ENCODE data around the gene GPR84. TPM values are rescaled to one million over a fixed set of nuclear protein-coding genes. Genes with fewer than 3 reads are reported as not detected.

GPR84 gene
- total and polyA plus RNA-seq, 2 of the 8 experiments (the other 6 are each of a cell fraction or from before 2014, with no cell fraction given), result 0.09 TPM; not detected in 1

DNA sequence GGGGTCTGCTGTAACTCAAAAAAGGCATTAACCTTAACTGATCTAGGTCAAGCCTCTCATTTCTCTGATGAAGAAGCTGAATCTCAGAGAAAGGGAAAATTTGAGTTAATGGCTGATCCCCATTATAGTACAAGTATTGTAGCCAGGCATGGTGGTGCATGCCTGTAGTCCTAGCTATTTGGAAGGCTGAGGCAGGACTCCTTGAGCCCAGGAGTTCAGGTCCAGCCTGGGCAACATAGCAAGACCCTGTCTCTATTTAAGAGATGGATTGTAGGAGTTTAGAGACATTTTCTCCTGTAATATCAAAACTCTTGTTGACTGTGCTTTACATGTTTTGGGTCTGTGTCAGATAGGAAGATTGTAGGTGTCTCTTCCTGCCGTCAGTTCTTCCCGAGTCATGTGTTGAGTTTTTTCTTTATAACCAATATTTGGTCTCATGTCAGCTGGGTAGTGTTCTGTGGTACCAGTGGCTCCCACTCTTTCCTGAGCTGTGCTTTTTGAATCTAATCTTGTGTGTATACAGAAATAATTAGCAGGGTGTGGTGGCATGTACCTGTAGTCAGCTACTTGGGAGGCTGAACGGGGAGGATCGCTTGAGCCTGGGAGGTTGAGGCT, 30.8 kb downstream of the GPR84 start:
- H4K91ac ChIP-seq (replicated peaks; ENCODE audit: insufficient read length, low read length), result no peak overlapping the region
- FAIRE-seq (no peak), DNase-seq (ENCODE audit: low read depth in 1 of 2, low spot score in 2 of 2) (no peak)
- H3K4ac ChIP-seq (replicated peaks; ENCODE audit: insufficient read length, low read depth, low read length), result no peak overlapping the region
- H3K14ac ChIP-seq (ENCODE audit: insufficient read length), result no peak overlapping the region
- peaks cover 3% of the 10 kb centered on the region; the same call in 1 of the 2 replicates for H3K79me1 ChIP-seq (ENCODE audit: low read depth, low read length)
- no peak overlapping the region for H3K4me3 ChIP-seq (ENCODE audit: extremely low read depth in 1 of 4, insufficient read depth in 2 of 4, low read depth in 3 of 4, low read length in 4 of 4)
- H3K36me3 ChIP-seq (ENCODE audit: control insufficient read depth in 2 of 4, insufficient read depth in 4 of 4, low read length in 3 of 4), result no peaks in the 10 kb centered on the region
- no peak overlapping the region for H3K56ac ChIP-seq (replicated peaks; ENCODE audit: insufficient read length, low read depth, low read length)
- H3K23ac ChIP-seq (ENCODE audit: insufficient read length), result no peak overlapping the region
- WGBS, 2 experiments (ENCODE audit: extremely low coverage in 1 of 2, insufficient coverage in 1 of 2, insufficient read length in 1 of 2, insufficient replicate concordance in 2 of 2, low coverage in 1 of 2, low lambda C conversion rate in 2 of 2, missing lambda C conversion rate in 1 of 2), result 95% methylated on average over 4 of the region's 4 CpGs; no CpG with 5 or more reads in 1 of the 2 experiments
- no peak overlapping the region for H2BK5ac ChIP-seq (ENCODE audit: low read depth, low read length)
- no peak overlapping the region for H2BK120ac ChIP-seq (replicated peaks; ENCODE audit: low read depth, low read length)
- peaks cover 0 to 9% of the 10 kb centered on the region in 2 experiments for H4K20me1 ChIP-seq (replicated peaks in 1 of 2; ENCODE audit: control insufficient read depth in 1 of 2, insufficient read depth in 2 of 2, low read length in 2 of 2)
- H3K27me3 ChIP-seq (replicated peaks in 1 of 4; ENCODE audit: control insufficient read depth in 3 of 4, extremely low read depth in 1 of 4, insufficient read depth in 3 of 4, low read length in 3 of 4), result no peaks in the 10 kb centered on the region
- ChIA-PET POLR2A (ENCODE audit: partially characterized antibody) (interaction anchor here (1.2 to 16.2 kb wide), 7 partner anchors 9 to 73 kb away, joined by 3 to 166 read pairs (median 49); partner anchors contain the start of genes CBX5, COPZ1 and HNRNPA1), CTCF (ENCODE audit: partially characterized antibody) (interaction anchor here (0.8 to 34.6 kb wide), 20 partner anchors 8 to 132 kb away, joined by 3 to 618 read pairs (median 8); partner anchors contain the start of genes COPZ1 and NFE2)
- H3K23me2 ChIP-seq (ENCODE audit: low read depth, low read length), result no peaks in the 10 kb centered on the region
- H3K9ac ChIP-seq (replicated peaks in 1 of 4; ENCODE audit: extremely low read depth in 1 of 4, low read depth in 3 of 4, low read length in 3 of 4), result no peak overlapping the region
- H2AK5ac ChIP-seq (ENCODE audit: low read depth, low read length), result no peak overlapping the region
- no peak overlapping the region for H4K5ac ChIP-seq (ENCODE audit: insufficient read length, low read depth, low read length)
- H3K18ac ChIP-seq (ENCODE audit: extremely low read depth, low read length), result no peak overlapping the region
- H3K4me2 ChIP-seq (ENCODE audit: insufficient read depth in 1 of 2, low read depth in 2 of 2, low read length in 2 of 2), result no peak overlapping the region
- no peak overlapping the region for H2BK12ac ChIP-seq (ENCODE audit: low read depth, low read length)
- H3K27ac ChIP-seq (ENCODE audit: low read depth, low read length), result no peak overlapping the region
- no peak overlapping the region for H2AFZ ChIP-seq (ENCODE audit: low read length)
- no peak overlapping the region for H2BK20ac ChIP-seq (ENCODE audit: low read length)
- H2BK15ac ChIP-seq (ENCODE audit: low read length), result no peak overlapping the region
- H3K9me3 ChIP-seq (ENCODE audit: insufficient read depth in 2 of 2, low read depth in 1 of 2, low read length in 1 of 2), result no peaks in the 10 kb centered on the region
- peaks cover 0 to 6% (median 2%) of the 10 kb centered on the region in 4 experiments; a peak in 1 of 7 replicates for H3K4me1 ChIP-seq (replicated peaks in 1 of 4; ENCODE audit: control insufficient read depth in 3 of 4, insufficient read depth in 4 of 4, low read length in 3 of 4)
- no peaks in the 10 kb centered on the region; a peak in 2 of 4 replicates for H3K79me2 ChIP-seq (ENCODE audit: control insufficient read depth in 1 of 2, insufficient read depth in 2 of 2, low read length in 2 of 2)
- no peak overlapping the region for H4K8ac ChIP-seq (ENCODE audit: extremely low read depth, insufficient read depth, low read length)
- no peak for TF ChIP-seq TEAD4 (IDR thresholded peaks at IDR 0.05; ENCODE audit: low read depth, low read length)
- no peak for TF ChIP-seq CHD2 (IDR thresholded peaks at IDR 0.05; ENCODE audit: low read length)
- TF ChIP-seq SIN3A (conservative IDR thresholded peaks at IDR 0.05 in 1 of 2, IDR thresholded peaks at IDR 0.05 in 1 of 2; ENCODE audit: low read depth in 1 of 2, low read length in 2 of 2), result no peak
- TF ChIP-seq, protein P1, sequence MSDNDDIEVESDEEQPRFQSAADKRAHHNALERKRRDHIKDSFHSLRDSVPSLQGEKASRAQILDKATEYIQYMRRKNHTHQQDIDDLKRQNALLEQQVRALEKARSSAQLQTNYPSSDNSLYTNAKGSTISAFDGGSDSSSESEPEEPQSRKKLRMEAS (IDR thresholded peaks at IDR 0.05), result no peak
- no peak for TF ChIP-seq CBX5 (IDR thresholded peaks at IDR 0.05; ENCODE audit: low read depth, low read length)
- no peak for TF ChIP-seq JUN (IDR thresholded peaks at IDR 0.05; ENCODE audit: low read depth, low read length)
- TF ChIP-seq, protein P2, sequence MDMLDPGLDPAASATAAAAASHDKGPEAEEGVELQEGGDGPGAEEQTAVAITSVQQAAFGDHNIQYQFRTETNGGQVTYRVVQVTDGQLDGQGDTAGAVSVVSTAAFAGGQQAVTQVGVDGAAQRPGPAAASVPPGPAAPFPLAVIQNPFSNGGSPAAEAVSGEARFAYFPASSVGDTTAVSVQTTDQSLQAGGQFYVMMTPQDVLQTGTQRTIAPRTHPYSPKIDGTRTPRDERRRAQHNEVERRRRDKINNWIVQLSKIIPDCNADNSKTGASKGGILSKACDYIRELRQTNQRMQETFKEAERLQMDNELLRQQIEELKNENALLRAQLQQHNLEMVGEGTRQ (IDR thresholded peaks at IDR 0.05; ENCODE audit: low read length), result no peak
- TF ChIP-seq SUZ12 (IDR thresholded peaks at IDR 0.05; ENCODE audit: low read length), result no peak
- TF ChIP-seq KDM5A (IDR thresholded peaks at IDR 0.05; ENCODE audit: low read length), result no peak
- TF ChIP-seq GABPA (IDR thresholded peaks at IDR 0.05; ENCODE audit: borderline replicate concordance, insufficient read depth, low read length), result no peak
- no peak for TF ChIP-seq RAD21 (IDR thresholded peaks at IDR 0.05 in 1 of 2, conservative IDR thresholded peaks at IDR 0.05 in 1 of 2; ENCODE audit: low read depth in 2 of 2, low read length in 2 of 2)

Measured in H1 (cell line).